Measurements from ENCODE around the gene PKDREJ. TPM values are rescaled to one million over a fixed set of nuclear protein-coding genes. Genes with fewer than 3 reads are reported as not detected.
"Not testable (repeated sequence)": the region's sequence is repeated elsewhere in the genome, so short reads cannot be mapped to it uniquely, and the experiment has no call there.

PKDREJ gene
- polyA plus RNA-seq, 2 donors, result 0.10 to 0.11 TPM

GRCh38 chr22:46267431-46268279 is 4.5 kb upstream of the PKDREJ start, which contains the start of gene TTC38:
TSS of gene TTC38 (plus strand) at chr22:46268008. CDS start at chr22:46268040, 32 bp downstream.
- WGBS, 2 donors, result 1% methylated on average over 65 to 74 of the region's 74 CpGs
- no peaks in the 10 kb centered on the region for H3K27me3 ChIP-seq (ENCODE audit: control insufficient read depth in 1 of 2, insufficient read depth in 2 of 2, low read length in 2 of 2)
- peak within 1 kb of the TSS; percentile 75 to 78 for H3K27ac ChIP-seq (ENCODE audit: low read depth in 2 of 2, low read length in 1 of 2)
- peaks cover 5 to 6% of the 10 kb centered on the region in 2 donors for H3K4me1 ChIP-seq (ENCODE audit: control insufficient read depth in 2 of 2, insufficient read depth in 2 of 2, low read length in 1 of 2)
- H3K4me3 ChIP-seq (ENCODE audit: low read depth in 1 of 2, low read length in 2 of 2), result peak within 1 kb of the TSS; percentile 58 to 74
- no peaks in the 10 kb centered on the region for H3K9me3 ChIP-seq (ENCODE audit: control insufficient read depth in 2 of 2, insufficient read depth in 1 of 2, low read depth in 1 of 2, low read length in 1 of 2)
- H3K36me3 ChIP-seq (ENCODE audit: control insufficient read depth in 2 of 2, insufficient read depth in 2 of 2, low read length in 1 of 2), result peaks cover 0 to 4% of the 10 kb centered on the region in 2 donors

- H3K27ac ChIP-seq (ENCODE audit: low read depth in 2 of 2, low read length in 1 of 2); H3K36me3 ChIP-seq (ENCODE audit: control insufficient read depth in 2 of 2, insufficient read depth in 2 of 2, low read length in 1 of 2); H3K9me3 ChIP-seq (ENCODE audit: control insufficient read depth in 2 of 2, insufficient read depth in 1 of 2, low read depth in 1 of 2, low read length in 1 of 2); H3K4me3 ChIP-seq (ENCODE audit: low read depth in 1 of 2, low read length in 2 of 2); H3K27me3 ChIP-seq (ENCODE audit: control insufficient read depth in 1 of 2, insufficient read depth in 2 of 2, low read length in 2 of 2): not testable (repeated sequence)
- WGBS, 2 donors, result 76 to 90% methylated on average over 4 of the region's 4 CpGs
- H3K4me1 ChIP-seq (ENCODE audit: control insufficient read depth in 2 of 2, insufficient read depth in 2 of 2, low read length in 1 of 2), result peaks cover 5 to 11% of the 10 kb centered on the region in 2 donors
These were observed 2.5 kb upstream of the PKDREJ start for GRCh38 chr22:46265627-46266026.

GRCh38 chr22:46264520-46264919 is 1.4 kb upstream of the PKDREJ start:
- not testable (repeated sequence) for H3K27me3 ChIP-seq (ENCODE audit: control insufficient read depth in 1 of 2, insufficient read depth in 2 of 2, low read length in 2 of 2); H3K36me3 ChIP-seq (ENCODE audit: control insufficient read depth in 2 of 2, insufficient read depth in 2 of 2, low read length in 1 of 2); H3K4me3 ChIP-seq (ENCODE audit: low read depth in 1 of 2, low read length in 2 of 2); H3K27ac ChIP-seq (ENCODE audit: low read depth in 2 of 2, low read length in 1 of 2); H3K9me3 ChIP-seq (ENCODE audit: control insufficient read depth in 2 of 2, insufficient read depth in 1 of 2, low read depth in 1 of 2, low read length in 1 of 2)
- peaks cover 5 to 11% of the 10 kb centered on the region in 2 donors for H3K4me1 ChIP-seq (ENCODE audit: control insufficient read depth in 2 of 2, insufficient read depth in 2 of 2, low read length in 1 of 2)
- WGBS, 2 donors, result 81 to 99% methylated on average over 5 to 6 of the region's 6 CpGs

GRCh38 chr22:46262449-46263215 is 511 bp downstream of the PKDREJ start:
- H3K27me3 ChIP-seq (ENCODE audit: control insufficient read depth in 1 of 2, insufficient read depth in 2 of 2, low read length in 2 of 2), result no peaks in the 10 kb centered on the region
- H3K4me3 ChIP-seq (ENCODE audit: low read depth in 1 of 2, low read length in 2 of 2), result peak overlapping the region; percentile 33 to 48
- H3K36me3 ChIP-seq (ENCODE audit: control insufficient read depth in 2 of 2, insufficient read depth in 2 of 2, low read length in 1 of 2), result no peaks in the 10 kb centered on the region
- H3K9me3 ChIP-seq (ENCODE audit: control insufficient read depth in 2 of 2, insufficient read depth in 1 of 2, low read depth in 1 of 2, low read length in 1 of 2), result no peaks in the 10 kb centered on the region
- no peak overlapping the region for H3K27ac ChIP-seq (ENCODE audit: low read depth in 2 of 2, low read length in 1 of 2)
- H3K4me1 ChIP-seq (ENCODE audit: control insufficient read depth in 2 of 2, insufficient read depth in 2 of 2, low read length in 1 of 2), result peaks cover 2 to 8% of the 10 kb centered on the region in 2 donors
- 12 to 26% methylated on average over 46 to 109 of the region's 109 CpGs for WGBS, 2 donors

- Histone ChIP-seq H3K27ac (ENCODE audit: low read depth in 2 of 2, low read length in 1 of 2) (no peak overlapping the region), H3K27me3 (ENCODE audit: control insufficient read depth in 1 of 2, insufficient read depth in 2 of 2, low read length in 2 of 2) (no peaks in the 10 kb centered on the region), H3K4me1 (ENCODE audit: control insufficient read depth in 2 of 2, insufficient read depth in 2 of 2, low read length in 1 of 2) (peaks cover 2 to 8% of the 10 kb centered on the region in 2 donors), H3K9me3 (ENCODE audit: control insufficient read depth in 2 of 2, insufficient read depth in 1 of 2, low read depth in 1 of 2, low read length in 1 of 2) (no peaks in the 10 kb centered on the region), H3K4me3 (ENCODE audit: low read depth in 1 of 2, low read length in 2 of 2) (no peak overlapping the region), H3K36me3 (ENCODE audit: control insufficient read depth in 2 of 2, insufficient read depth in 2 of 2, low read length in 1 of 2) (no peaks in the 10 kb centered on the region)
- WGBS, 2 donors, result 82 to 89% methylated on average over 6 of the region's 6 CpGs
These were observed 3.1 kb downstream of the PKDREJ start for GRCh38 chr22:46260038-46260437.

- Histone ChIP-seq H3K9me3 (ENCODE audit: control insufficient read depth in 2 of 2, insufficient read depth in 1 of 2, low read depth in 1 of 2, low read length in 1 of 2) (no peaks in the 10 kb centered on the region), H3K27me3 (ENCODE audit: control insufficient read depth in 1 of 2, insufficient read depth in 2 of 2, low read length in 2 of 2) (no peaks in the 10 kb centered on the region), H3K36me3 (ENCODE audit: control insufficient read depth in 2 of 2, insufficient read depth in 2 of 2, low read length in 1 of 2) (no peaks in the 10 kb centered on the region), H3K27ac (ENCODE audit: low read depth in 2 of 2, low read length in 1 of 2) (no peak overlapping the region), H3K4me3 (ENCODE audit: low read depth in 1 of 2, low read length in 2 of 2) (no peak overlapping the region), H3K4me1 (ENCODE audit: control insufficient read depth in 2 of 2, insufficient read depth in 2 of 2, low read length in 1 of 2) (peaks cover 2 to 8% of the 10 kb centered on the region in 2 donors)
- 80% methylated on average over 12 of the region's 12 CpGs for WGBS, 2 donors
These were observed 3.8 kb downstream of the PKDREJ start for GRCh38 chr22:46259374-46259773.

- WGBS, 2 donors, result 53 to 70% methylated on average over 8 of the region's 8 CpGs
These were observed 6.7 kb downstream of the PKDREJ start for GRCh38 chr22:46256358-46256958.

GRCh38 chr22:46251816-46252380 is 11.2 kb downstream of the PKDREJ start:
- H3K27ac ChIP-seq (ENCODE audit: low read depth in 2 of 2, low read length in 1 of 2), result no peak overlapping the region
- no peaks in the 10 kb centered on the region for H3K27me3 ChIP-seq (ENCODE audit: control insufficient read depth in 1 of 2, insufficient read depth in 2 of 2, low read length in 2 of 2)
- H3K4me3 ChIP-seq (ENCODE audit: low read depth in 1 of 2, low read length in 2 of 2), result no peak overlapping the region
- 83 to 87% methylated on average over 9 of the region's 9 CpGs for WGBS, 2 donors
- H3K4me1 ChIP-seq (ENCODE audit: control insufficient read depth in 2 of 2, insufficient read depth in 2 of 2, low read length in 1 of 2), result peaks cover 5 to 6% of the 10 kb centered on the region in 2 donors
- H3K36me3 ChIP-seq (ENCODE audit: control insufficient read depth in 2 of 2, insufficient read depth in 2 of 2, low read length in 1 of 2), result no peaks in the 10 kb centered on the region
- no peaks in the 10 kb centered on the region for H3K9me3 ChIP-seq (ENCODE audit: control insufficient read depth in 2 of 2, insufficient read depth in 1 of 2, low read depth in 1 of 2, low read length in 1 of 2)

More at GRCh38 chr22:46256358-46256958, 6.7 kb downstream of the PKDREJ start:
- no peak overlapping the region for H3K4me3 ChIP-seq (ENCODE audit: low read depth in 1 of 2, low read length in 2 of 2)
- H3K27me3 ChIP-seq (ENCODE audit: control insufficient read depth in 1 of 2, insufficient read depth in 2 of 2, low read length in 2 of 2), result no peaks in the 10 kb centered on the region
- no peaks in the 10 kb centered on the region for H3K4me1 ChIP-seq (ENCODE audit: control insufficient read depth in 2 of 2, insufficient read depth in 2 of 2, low read length in 1 of 2)
- no peaks in the 10 kb centered on the region for H3K36me3 ChIP-seq (ENCODE audit: control insufficient read depth in 2 of 2, insufficient read depth in 2 of 2, low read length in 1 of 2)
- H3K9me3 ChIP-seq (ENCODE audit: control insufficient read depth in 2 of 2, insufficient read depth in 1 of 2, low read depth in 1 of 2, low read length in 1 of 2), result no peaks in the 10 kb centered on the region
- no peak overlapping the region for H3K27ac ChIP-seq (ENCODE audit: low read depth in 2 of 2, low read length in 1 of 2)

- Histone ChIP-seq H3K9me3 (ENCODE audit: control insufficient read depth in 2 of 2, insufficient read depth in 1 of 2, low read depth in 1 of 2, low read length in 1 of 2) (no peaks in the 10 kb centered on the region), H3K4me1 (ENCODE audit: control insufficient read depth in 2 of 2, insufficient read depth in 2 of 2, low read length in 1 of 2) (peaks cover 5 to 6% of the 10 kb centered on the region in 2 donors), H3K27me3 (ENCODE audit: control insufficient read depth in 1 of 2, insufficient read depth in 2 of 2, low read length in 2 of 2) (no peaks in the 10 kb centered on the region), H3K27ac (ENCODE audit: low read depth in 2 of 2, low read length in 1 of 2) (no peak overlapping the region), H3K4me3 (ENCODE audit: low read depth in 1 of 2, low read length in 2 of 2) (no peak overlapping the region), H3K36me3 (ENCODE audit: control insufficient read depth in 2 of 2, insufficient read depth in 2 of 2, low read length in 1 of 2) (no peaks in the 10 kb centered on the region)
- WGBS, 2 donors, result 78 to 86% methylated on average over 7 of the region's 7 CpGs
These were observed 11.9 kb downstream of the PKDREJ start for GRCh38 chr22:46251266-46251665.

All from esophagus (tissue), 2 donors.